ENCODE measurements around the gene CHP1. TPM values are rescaled to one million over a fixed set of nuclear protein-coding genes. Genes with fewer than 3 reads are reported as not detected.

CHP1 gene
- total and polyA plus RNA-seq, 9 of the 15 experiments (the other 6 are each of a cell fraction or from before 2014, with no cell fraction given), result 31.7 to 83.4 (median 67.6) TPM

DNA sequence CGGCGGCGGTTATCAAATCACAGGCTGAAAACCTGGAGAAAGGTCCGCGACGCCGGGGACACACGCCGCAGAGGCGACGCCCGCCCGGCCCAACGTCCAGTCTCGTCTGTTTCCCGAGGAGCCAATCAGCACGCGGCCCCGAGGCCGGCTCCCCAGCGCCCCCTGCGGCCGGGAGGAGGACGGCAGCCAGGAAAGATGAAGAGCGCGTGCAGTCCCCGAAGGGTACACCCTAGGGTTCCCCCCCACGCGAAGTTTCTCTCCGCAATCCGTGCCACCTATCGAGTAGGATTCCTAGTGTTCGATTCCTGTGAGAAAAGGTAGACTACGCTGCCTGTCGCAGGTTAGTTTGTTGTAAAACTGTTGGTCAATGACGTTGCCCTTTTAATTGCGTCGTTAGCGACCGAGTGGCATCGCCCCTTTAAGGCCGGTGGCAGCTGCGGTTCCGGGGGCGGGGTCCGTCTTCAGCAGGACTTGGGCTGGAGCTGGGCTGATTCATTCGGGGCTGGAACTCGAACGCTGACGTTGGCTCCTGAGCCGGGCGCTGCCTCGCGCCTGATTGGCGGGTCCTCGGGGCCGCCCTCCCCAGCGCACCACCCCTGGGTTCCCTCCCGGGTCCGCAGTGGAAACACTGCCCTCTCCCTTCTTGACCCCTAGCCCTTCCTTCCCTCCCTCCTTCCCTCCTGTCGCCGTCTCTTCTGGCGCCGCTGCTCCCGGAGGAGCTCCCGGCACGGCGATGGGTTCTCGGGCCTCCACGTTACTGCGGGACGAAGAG lies at the start of gene CHP1, which contains the start of gene EXD1 (continued):
- TF ChIP-seq ZNF655 (CRISPR knock-in tag; IDR thresholded peaks at IDR 0.05), result no peak

- in situ Hi-C loops (cut with MboI) (no loop called here), intact Hi-C loops (cut with micrococcal nuclease) (loop anchor here (5.0 kb wide), 1 partner anchor 65 kb away; the partner anchor contains the start of gene INO80)
- WGBS (ENCODE audit: insufficient coverage, low coverage, missing lambda C conversion rate), result 11% methylated on average over 4 of the region's 4 CpGs
- Histone ChIP-seq H3K9me1 (ENCODE audit: control insufficient read depth, insufficient read depth, low read length) (no peaks in the 10 kb centered on the region), H3K4me3 (no peak overlapping the region), H3K4me1 (replicated peaks in 1 of 2; ENCODE audit: control insufficient read depth in 2 of 2, insufficient read depth in 2 of 2, low read length in 2 of 2) (no peaks in the 10 kb centered on the region), H2AFZ (ENCODE audit: low read depth, low read length) (no peak overlapping the region), H3K4me2 (ENCODE audit: insufficient read depth, low read length) (no peak overlapping the region), H3K36me3 (ENCODE audit: control insufficient read depth, insufficient read depth, low read length) (no peaks in the 10 kb centered on the region), H3K9ac (ENCODE audit: insufficient read depth in 1 of 2, low read depth in 2 of 2, low read length in 2 of 2) (no peak overlapping the region), H3K9me3 (replicated peaks; ENCODE audit: control insufficient read depth, insufficient read depth, low read depth, low read length) (no peaks in the 10 kb centered on the region), H3K27ac (ENCODE audit: extremely low read depth, low read depth, low read length) (no peak overlapping the region), H3K27me3 (ENCODE audit: control insufficient read depth in 2 of 2, insufficient read depth in 2 of 2, low read length in 2 of 2) (no peaks in the 10 kb centered on the region), H4K20me1 (replicated peaks; ENCODE audit: control insufficient read depth, insufficient read depth, low read length) (no peaks in the 10 kb centered on the region), H3K79me2 (ENCODE audit: control insufficient read depth, insufficient read depth, low read length) (no peaks in the 10 kb centered on the region)
- no TSS peak for BruUV-seq (replicated peaks)
- FAIRE-seq, result no peak
- no peak for ATAC-seq
- ChIA-PET POLR2A (no interaction called here), CTCF (ENCODE audit: low intra/inter-chr PET ratio) (no interaction called here)
- no peak for DNase-seq (ENCODE audit: extremely low read depth in 1 of 4, low spot score in 3 of 4)
- no peak for TF ChIP-seq ZNF133 (CRISPR knock-in tag; IDR thresholded peaks at IDR 0.05)
- no peak for TF ChIP-seq TOE1 (IDR thresholded peaks at IDR 0.05; ENCODE audit: borderline replicate concordance)
- no peak for TF ChIP-seq TOE1 (CRISPR knock-in tag; IDR thresholded peaks at IDR 0.05; ENCODE audit: borderline replicate concordance, low read depth)
- TF ChIP-seq RUNX1 (IDR thresholded peaks at IDR 0.05; ENCODE audit: low read depth), result no peak
- TF ChIP-seq, protein P1, sequence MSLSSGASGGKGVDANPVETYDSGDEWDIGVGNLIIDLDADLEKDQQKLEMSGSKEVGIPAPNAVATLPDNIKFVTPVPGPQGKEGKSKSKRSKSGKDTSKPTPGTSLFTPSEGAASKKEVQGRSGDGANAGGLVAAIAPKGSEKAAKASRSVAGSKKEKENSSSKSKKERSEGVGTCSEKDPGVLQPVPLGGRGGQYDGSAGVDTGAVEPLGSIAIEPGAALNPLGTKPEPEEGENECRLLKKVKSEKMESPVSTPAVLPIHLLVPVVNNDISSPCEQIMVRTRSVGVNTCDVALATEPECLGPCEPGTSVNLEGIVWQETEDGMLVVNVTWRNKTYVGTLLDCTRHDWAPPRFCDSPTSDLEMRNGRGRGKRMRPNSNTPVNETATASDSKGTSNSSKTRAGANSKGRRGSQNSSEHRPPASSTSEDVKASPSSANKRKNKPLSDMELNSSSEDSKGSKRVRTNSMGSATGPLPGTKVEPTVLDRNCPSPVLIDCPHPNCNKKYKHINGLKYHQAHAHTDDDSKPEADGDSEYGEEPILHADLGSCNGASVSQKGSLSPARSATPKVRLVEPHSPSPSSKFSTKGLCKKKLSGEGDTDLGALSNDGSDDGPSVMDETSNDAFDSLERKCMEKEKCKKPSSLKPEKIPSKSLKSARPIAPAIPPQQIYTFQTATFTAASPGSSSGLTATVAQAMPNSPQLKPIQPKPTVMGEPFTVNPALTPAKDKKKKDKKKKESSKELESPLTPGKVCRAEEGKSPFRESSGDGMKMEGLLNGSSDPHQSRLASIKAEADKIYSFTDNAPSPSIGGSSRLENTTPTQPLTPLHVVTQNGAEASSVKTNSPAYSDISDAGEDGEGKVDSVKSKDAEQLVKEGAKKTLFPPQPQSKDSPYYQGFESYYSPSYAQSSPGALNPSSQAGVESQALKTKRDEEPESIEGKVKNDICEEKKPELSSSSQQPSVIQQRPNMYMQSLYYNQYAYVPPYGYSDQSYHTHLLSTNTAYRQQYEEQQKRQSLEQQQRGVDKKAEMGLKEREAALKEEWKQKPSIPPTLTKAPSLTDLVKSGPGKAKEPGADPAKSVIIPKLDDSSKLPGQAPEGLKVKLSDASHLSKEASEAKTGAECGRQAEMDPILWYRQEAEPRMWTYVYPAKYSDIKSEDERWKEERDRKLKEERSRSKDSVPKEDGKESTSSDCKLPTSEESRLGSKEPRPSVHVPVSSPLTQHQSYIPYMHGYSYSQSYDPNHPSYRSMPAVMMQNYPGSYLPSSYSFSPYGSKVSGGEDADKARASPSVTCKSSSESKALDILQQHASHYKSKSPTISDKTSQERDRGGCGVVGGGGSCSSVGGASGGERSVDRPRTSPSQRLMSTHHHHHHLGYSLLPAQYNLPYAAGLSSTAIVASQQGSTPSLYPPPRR (CRISPR knock-in tag; IDR thresholded peaks at IDR 0.05; ENCODE audit: borderline replicate concordance), result no peak
- no peak for TF ChIP-seq PKNOX1 (IDR thresholded peaks at IDR 0.05)
- TF ChIP-seq ZNF668 (CRISPR knock-in tag; IDR thresholded peaks at IDR 0.05), result no peak
Observed at GRCh38 chr15:41182266-41182665, 48.8 kb upstream of the CHP1 start.

All from K562 (cell line).